Breast epithelium (tissue), 4 donors: ENCODE data around the gene EIF5. TPM values are rescaled to one million over a fixed set of nuclear protein-coding genes. Genes with fewer than 3 reads are reported as not detected.

Experiments
- DNase-seq, 2 donors: peaks; one replicate each; pipeline ENCODE4 v3.0.0-alpha.2; 2019; ENCODE audit warnings: low spot score in 2 of 2
- H3K27ac ChIP-seq, 2 donors: fragments of 200-600 bp; sonication (generic) in 1 of 2; one replicate each; pipeline ENCODE4 v1.5.1; 2016 to 2019; ENCODE audit warnings: mild to moderate bottlenecking in 1 of 2
- H3K27me3 ChIP-seq, 2 donors: fragments of 200-600 bp; sonication (generic) in 1 of 2; one replicate each; pipeline versions ENCODE4 v1.5.1 to v1.6.0; 2017 to 2019; ENCODE audit warnings: control low read depth in 1 of 2, mild to moderate bottlenecking in 1 of 2
- H3K36me3 ChIP-seq: fragments of 200-600 bp; one replicate; pipeline ENCODE4 v1.5.1; 2019
- H3K4me1 ChIP-seq, 2 donors: fragments of 200-600 bp; sonication (generic); one replicate each; pipeline ENCODE4 v1.5.1; 2016 to 2019; ENCODE audit warnings: control low read depth in 1 of 2
- H3K4me3 ChIP-seq, 3 donors: fragments of 200-600 bp; sonication (generic); 1 replicate in 2 of 3; 2 replicates in 1 of 3; pipeline ENCODE4 v1.5.1; 2016 to 2019; ENCODE audit warnings: mild to moderate bottlenecking in 3 of 3, moderate library complexity in 2 of 3
- H3K9me3 ChIP-seq, 2 donors: fragments of 200-600 bp; sonication (generic) in 1 of 2; one replicate each; pipeline ENCODE4 v1.5.1; 2016 to 2019; ENCODE audit warnings: control low read depth in 1 of 2
- CTCF ChIP-seq, 3 donors: fragments of 450-650 bp; IDR thresholded peaks; one replicate each; pipeline ENCODE4 v1.5.1; 2016 to 2017; ENCODE audit warnings: antibody characterized with exemption in 3 of 3, mild to moderate bottlenecking in 3 of 3, moderate library complexity in 3 of 3
- POLR2A ChIP-seq: fragments of 450-650 bp; IDR thresholded peaks from one replicate; pipeline ENCODE4 v1.6.1; 2016; ENCODE audit warnings: antibody characterized with exemption, mild to moderate bottlenecking, moderate library complexity
- POLR2AphosphoS5 ChIP-seq, 3 donors: sonication (generic); formaldehyde crosslinking; IDR thresholded peaks; one replicate each; pipeline ENCODE4 v1.6.1; 2017; ENCODE audit warnings: antibody characterized with exemption in 3 of 3
- intact Hi-C: fragments of 100-400 bp; cut with DNase I; formaldehyde crosslinking; loops from one replicate; pipeline ENCODE4 v1.15.1; 2023; ENCODE audit warnings: low total_unique reads
- total RNA-seq, 3 donors: library from RNA; depleted of rRNA; stranded (reverse); fragments of >200 nt; gene quantifications; one replicate each; pipeline ENCODE4 v1.1.0, GENCODE V29; 2016

Gene EIF5
- 100 to 1,000 TPM; 143 to 254 (median 150) TPM for total RNA-seq

GRCh38 chr14:103333754-103334643, at the start of gene EIF5:
Gene EIF5 (plus strand): TSS chr14:103334237. CDS start chr14:103335861, 1,624 bp downstream.
- Histone ChIP-seq H3K9me3 (no peaks in the 10 kb centered on the region), H3K4me1 (peaks cover 0 to 11% of the 10 kb centered on the region in 2 donors), H3K4me3 (peak within 1 kb of the TSS; percentile 91 to 100 (median 97)), H3K36me3 (peaks cover 18% of the 10 kb centered on the region), H3K27me3 (no peaks in the 10 kb centered on the region), H3K27ac (peak within 1 kb of the TSS; percentile 100)
- intact Hi-C loops = loop anchor here (5.0 kb wide), 1 partner anchor 238 kb away; no protein-coding TSS in a partner anchor
- peak; percentile 99 for DNase-seq
- TF ChIP-seq CTCF (IDR thresholded peaks at IDR 0.05) = peak; percentile 70 to 87 (median 71)
- peak; percentile 97 to 99 (median 98) for TF ChIP-seq POLR2AphosphoS5 (IDR thresholded peaks at IDR 0.05)
- peak; percentile 96 for TF ChIP-seq POLR2A

GRCh38 chr14:103284574-103285467, 49.2 kb upstream of the EIF5 start:
- Histone ChIP-seq H3K36me3 (no peaks in the 10 kb centered on the region), H3K4me3 (no peak overlapping the region), H3K27ac (no peak overlapping the region), H3K27me3 (no peaks in the 10 kb centered on the region), H3K4me1 (no peaks in the 10 kb centered on the region), H3K9me3 (no peaks in the 10 kb centered on the region)
- peak in 1 of 2 donors; percentile 7 for DNase-seq
- intact Hi-C loops = no loop called here
- TF ChIP-seq POLR2A = no peak
- no peak for TF ChIP-seq CTCF (IDR thresholded peaks at IDR 0.05)
- TF ChIP-seq POLR2AphosphoS5 (IDR thresholded peaks at IDR 0.05) = no peak

- Histone ChIP-seq H3K27ac (no peak overlapping the region), H3K4me3 (no peak overlapping the region), H3K9me3 (no peaks in the 10 kb centered on the region), H3K27me3 (no peaks in the 10 kb centered on the region), H3K36me3 (no peaks in the 10 kb centered on the region), H3K4me1 (no peaks in the 10 kb centered on the region)
- DNase-seq = no peak
- no peak for TF ChIP-seq CTCF (IDR thresholded peaks at IDR 0.05)
- TF ChIP-seq POLR2AphosphoS5 (IDR thresholded peaks at IDR 0.05) = no peak
- no peak for TF ChIP-seq POLR2A
- intact Hi-C loops = no loop called here
These were observed 47.6 kb upstream of the EIF5 start for GRCh38 chr14:103286460-103286859.

GRCh38 chr14:103286968-103287850, 46.8 kb upstream of the EIF5 start:
- H3K36me3 ChIP-seq = no peaks in the 10 kb centered on the region
- H3K9me3 ChIP-seq = no peaks in the 10 kb centered on the region
- intact Hi-C loops = no loop called here
- H3K27ac ChIP-seq = no peak overlapping the region
- H3K4me3 ChIP-seq = no peak overlapping the region
- no peaks in the 10 kb centered on the region for H3K4me1 ChIP-seq
- H3K27me3 ChIP-seq = no peaks in the 10 kb centered on the region
- no peak for DNase-seq
- TF ChIP-seq POLR2AphosphoS5 (IDR thresholded peaks at IDR 0.05) (no peak), CTCF (IDR thresholded peaks at IDR 0.05) (no peak), POLR2A (no peak)
